H9 (cell line): Measurements from ENCODE around the gene OCIAD1. TPM values are rescaled to one million over a fixed set of nuclear protein-coding genes. Genes with fewer than 3 reads are reported as not detected.

Source experiments
- DNase-seq: peaks from one replicate; pipeline ENCODE4 v3.0.0-alpha.2; 2017
- H2AFZ ChIP-seq: one replicate; pipeline ENCODE4 v1.6.1; 2013; ENCODE audit warnings: mild to moderate bottlenecking, low read length, control low read depth, moderate library complexity
- H2AK5ac ChIP-seq: 2 replicates; pipeline ENCODE4 v1.6.1; 2013; ENCODE audit warnings: low read length, control low read depth, mixed read lengths; ENCODE audit not compliant: insufficient read length
- H2BK120ac ChIP-seq: one replicate; pipeline ENCODE4 v1.6.1; 2013; ENCODE audit warnings: low read depth, mild to moderate bottlenecking, low read length, control low read depth, inconsistent platforms; ENCODE audit not compliant: poor library complexity, severe bottlenecking
- H2BK12ac ChIP-seq: 2 replicates; pipeline ENCODE4 v1.6.1; 2013; ENCODE audit warnings: low read length, control low read depth, mixed read lengths, low read depth; ENCODE audit not compliant: insufficient read length
- H2BK15ac ChIP-seq: 2 replicates; pipeline ENCODE4 v1.6.1; 2013; ENCODE audit warnings: low read depth, low read length, control low read depth
- H2BK20ac ChIP-seq: one replicate; pipeline ENCODE4 v1.6.1; 2013; ENCODE audit warnings: low read depth, mild to moderate bottlenecking, low read length, control low read depth, inconsistent platforms; ENCODE audit not compliant: poor library complexity, severe bottlenecking
- H2BK5ac ChIP-seq: 2 replicates; pipeline ENCODE4 v1.6.1; 2013; ENCODE audit warnings: low read length, control low read depth, mixed read lengths; ENCODE audit not compliant: insufficient read length
- H3K14ac ChIP-seq: 2 replicates; pipeline ENCODE4 v1.6.1; 2013; ENCODE audit warnings: low read length, control low read depth; ENCODE audit not compliant: insufficient read depth
- H3K18ac ChIP-seq: 2 replicates; pipeline ENCODE4 v1.6.1; 2013; ENCODE audit warnings: low read depth, mild to moderate bottlenecking, mixed read lengths, low read length, control low read depth; ENCODE audit not compliant: insufficient read length
- H3K23ac ChIP-seq: 2 replicates; pipeline ENCODE4 v1.6.1; 2013; ENCODE audit warnings: low read length, control low read depth, mixed read lengths, low read depth; ENCODE audit not compliant: insufficient read length
- H3K23me2 ChIP-seq: 2 replicates; pipeline ENCODE4 v1.6.1; 2013; ENCODE audit warnings: low read depth, mild to moderate bottlenecking, mixed read lengths, low read length, control low read depth; ENCODE audit not compliant: insufficient read length, poor library complexity, severe bottlenecking
- H3K27ac ChIP-seq: 2 replicates; pipeline ENCODE4 v1.5.1; 2013; ENCODE audit warnings: low read length, control low read depth, mixed read lengths, low read depth; ENCODE audit not compliant: insufficient read length
- H3K27me3 ChIP-seq: 2 replicates; pipeline ENCODE4 v1.6.1; 2013; ENCODE audit warnings: low read length, control low read depth, inconsistent platforms; ENCODE audit not compliant: insufficient read depth
- H3K4ac ChIP-seq: 2 replicates; pipeline ENCODE4 v1.6.1; 2013; ENCODE audit warnings: low read depth, mild to moderate bottlenecking, control low read depth, inconsistent platforms, low read length, moderate library complexity
- H3K4me1 ChIP-seq: 2 replicates; pipeline ENCODE4 v1.6.1; 2013; ENCODE audit warnings: low read length, control low read depth, inconsistent platforms; ENCODE audit not compliant: insufficient read depth
- H3K4me2 ChIP-seq: 2 replicates; pipeline ENCODE4 v1.6.1; 2013; ENCODE audit warnings: low read length, control low read depth, mixed read lengths; ENCODE audit not compliant: insufficient read length, insufficient read depth
- H3K56ac ChIP-seq: 2 replicates; pipeline ENCODE4 v1.6.1; 2013; ENCODE audit warnings: low read depth, mild to moderate bottlenecking, mixed read lengths, low read length, control low read depth; ENCODE audit not compliant: insufficient read length
- H3K79me1 ChIP-seq: 2 replicates; pipeline ENCODE4 v1.6.1; 2013; ENCODE audit warnings: low read depth, mild to moderate bottlenecking, moderate library complexity, low read length, control low read depth, inconsistent platforms; ENCODE audit not compliant: insufficient read depth, poor library complexity, severe bottlenecking
- H3K79me2 ChIP-seq: 2 replicates; pipeline ENCODE4 v1.6.1; 2013; ENCODE audit warnings: low read length, control low read depth, inconsistent platforms; ENCODE audit not compliant: insufficient read depth
- H3K9ac ChIP-seq: 2 replicates; pipeline ENCODE4 v1.6.1; 2013; ENCODE audit warnings: low read length, control low read depth, mixed read lengths; ENCODE audit not compliant: insufficient read length; ENCODE audit errors: extremely low read depth
- H3K9me3 ChIP-seq: one replicate; pipeline ENCODE4 v1.6.1; 2013; ENCODE audit warnings: low read depth, low read length, inconsistent platforms; ENCODE audit not compliant: control insufficient read depth
- H3T11ph ChIP-seq: one replicate; pipeline ENCODE4 v1.6.1; 2013; ENCODE audit warnings: mild to moderate bottlenecking, low read length, control low read depth, inconsistent platforms
- H4K20me1 ChIP-seq: one replicate; pipeline ENCODE4 v1.6.1; 2013; ENCODE audit not compliant: control insufficient read depth, insufficient read length, insufficient read depth
- H4K5ac ChIP-seq: 2 replicates; pipeline ENCODE4 v1.6.1; 2013; ENCODE audit warnings: low read depth, mild to moderate bottlenecking, mixed read lengths, low read length, control low read depth; ENCODE audit not compliant: insufficient read length
- H4K8ac ChIP-seq: replicated peaks from 2 replicates; pipeline ENCODE4 v1.6.1; 2013; ENCODE audit warnings: low read length, control low read depth, mixed read lengths, low read depth; ENCODE audit not compliant: insufficient read length
- H4K91ac ChIP-seq: 2 replicates; pipeline ENCODE4 v1.6.1; 2013; ENCODE audit warnings: low read depth, mild to moderate bottlenecking, moderate library complexity, mixed read lengths, low read length, control low read depth; ENCODE audit not compliant: insufficient read length
- H3K27ac Mint-ChIP-seq, 3 experiments: 2 replicates in 2 of 3; 3 replicates in 1 of 3; pipeline ENCODE4 v1.8.0; 2020 to 2021; ENCODE audit warnings: mixed read lengths in 3 of 3, mild to moderate bottlenecking in 1 of 3, moderate library complexity in 1 of 3
- H3K27me3 Mint-ChIP-seq: 2 replicates; pipeline ENCODE4 v1.8.0; 2021; ENCODE audit warnings: low read depth, mild to moderate bottlenecking, moderate library complexity, mixed read lengths
- H3K36me3 Mint-ChIP-seq, 3 experiments: 2 replicates in 2 of 3; 3 replicates in 1 of 3; pipeline ENCODE4 v1.8.0; 2020 to 2021; ENCODE audit warnings: low read depth in 3 of 3, mixed read lengths in 3 of 3; ENCODE audit not compliant: insufficient read depth in 1 of 3
- H3K4me1 Mint-ChIP-seq, 2 experiments: 2 replicates each; pipeline ENCODE4 v1.8.0; 2020; ENCODE audit warnings: mixed read lengths in 2 of 2
- H3K4me3 Mint-ChIP-seq, 2 experiments: 2 replicates in 1 of 2; 3 replicates in 1 of 2; pipeline ENCODE4 v1.8.0; 2020 to 2021; ENCODE audit warnings: mild to moderate bottlenecking in 2 of 2, mixed read lengths in 2 of 2, moderate library complexity in 1 of 2
- H3K9me3 Mint-ChIP-seq, 2 experiments: 2 replicates in 1 of 2; 3 replicates in 1 of 2; pipeline ENCODE4 v1.8.0; 2020; ENCODE audit warnings: mild to moderate bottlenecking in 2 of 2, mixed read lengths in 2 of 2, moderate library complexity in 1 of 2
- total RNA-seq: library from RNA; stranded (reverse); gene quantifications from 2 replicates; pipeline ENCODE4 v1.2.1, GENCODE V29; 2021
- TF ChIP-seq, protein P1 (sequence below): fragments of 200-600 bp; sonication (generic); conservative IDR thresholded peaks from 3 replicates; pipeline ENCODE4 v1.8.0; 2021; ENCODE audit warnings: antibody characterized with exemption, mild to moderate bottlenecking

Gene OCIAD1
- total RNA-seq, 1 experiment from 2014 or later: 169 TPM

DNA sequence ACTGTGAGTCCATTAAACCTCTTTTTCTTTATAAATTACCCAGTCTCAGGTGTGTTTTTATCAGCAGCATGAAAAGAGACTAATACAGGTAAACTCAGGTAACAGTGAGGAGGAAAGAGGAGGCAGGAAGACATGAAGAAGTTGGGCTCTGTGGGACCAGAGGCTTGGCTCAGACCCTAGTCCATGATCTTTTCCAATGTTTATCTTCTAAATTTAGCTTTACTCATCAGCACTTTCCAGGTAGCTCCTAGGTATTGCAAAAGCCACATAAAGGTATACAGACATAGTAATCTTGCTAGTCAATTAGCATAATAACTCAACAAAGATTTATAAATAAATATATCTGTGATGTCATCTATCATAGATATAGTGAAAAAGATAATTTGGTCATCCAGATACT, 39.6 kb upstream of the OCIAD1 start:
- no peaks in the 10 kb centered on the region for H3K9me3 ChIP-seq
- TF ChIP-seq, protein P1, sequence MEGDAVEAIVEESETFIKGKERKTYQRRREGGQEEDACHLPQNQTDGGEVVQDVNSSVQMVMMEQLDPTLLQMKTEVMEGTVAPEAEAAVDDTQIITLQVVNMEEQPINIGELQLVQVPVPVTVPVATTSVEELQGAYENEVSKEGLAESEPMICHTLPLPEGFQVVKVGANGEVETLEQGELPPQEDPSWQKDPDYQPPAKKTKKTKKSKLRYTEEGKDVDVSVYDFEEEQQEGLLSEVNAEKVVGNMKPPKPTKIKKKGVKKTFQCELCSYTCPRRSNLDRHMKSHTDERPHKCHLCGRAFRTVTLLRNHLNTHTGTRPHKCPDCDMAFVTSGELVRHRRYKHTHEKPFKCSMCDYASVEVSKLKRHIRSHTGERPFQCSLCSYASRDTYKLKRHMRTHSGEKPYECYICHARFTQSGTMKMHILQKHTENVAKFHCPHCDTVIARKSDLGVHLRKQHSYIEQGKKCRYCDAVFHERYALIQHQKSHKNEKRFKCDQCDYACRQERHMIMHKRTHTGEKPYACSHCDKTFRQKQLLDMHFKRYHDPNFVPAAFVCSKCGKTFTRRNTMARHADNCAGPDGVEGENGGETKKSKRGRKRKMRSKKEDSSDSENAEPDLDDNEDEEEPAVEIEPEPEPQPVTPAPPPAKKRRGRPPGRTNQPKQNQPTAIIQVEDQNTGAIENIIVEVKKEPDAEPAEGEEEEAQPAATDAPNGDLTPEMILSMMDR: no peak

More for the DNA sequence above, 39.6 kb upstream of the OCIAD1 start:
- H2BK5ac ChIP-seq: no peak overlapping the region
- H3K27me3 ChIP-seq: no peaks in the 10 kb centered on the region
- H2BK20ac ChIP-seq: no peak overlapping the region
- peaks cover 5 to 13% of the 10 kb centered on the region in 2 experiments for H3K4me1 Mint-ChIP-seq
- no peak overlapping the region for H3K27ac Mint-ChIP-seq
- no peaks in the 10 kb centered on the region for H3K36me3 Mint-ChIP-seq
- no peak overlapping the region for H3K9ac ChIP-seq
- H2BK120ac ChIP-seq: no peak overlapping the region
- no peak overlapping the region; a peak in 1 of 5 replicates for H3K4me3 Mint-ChIP-seq
- no peak overlapping the region for H3K18ac ChIP-seq
- H3K4me2 ChIP-seq: no peak overlapping the region
- no peaks in the 10 kb centered on the region; the same call in 1 of the 2 replicates for H3K4me1 ChIP-seq
- no peak overlapping the region for H3K14ac ChIP-seq
- H3T11ph ChIP-seq: no peak overlapping the region
- no peak overlapping the region for H3K56ac ChIP-seq
- H3K4ac ChIP-seq: no peak overlapping the region
- no peaks in the 10 kb centered on the region for H4K20me1 ChIP-seq
- no peaks in the 10 kb centered on the region for H3K9me3 Mint-ChIP-seq
- no peak overlapping the region for H2AK5ac ChIP-seq
- H4K91ac ChIP-seq: no peak overlapping the region
- no peak overlapping the region for H4K8ac ChIP-seq
- no peak overlapping the region for H2BK15ac ChIP-seq
- no peaks in the 10 kb centered on the region for H3K23me2 ChIP-seq
- no peak overlapping the region for H2AFZ ChIP-seq
- no peak overlapping the region for H3K23ac ChIP-seq
- H3K27me3 Mint-ChIP-seq: no peaks in the 10 kb centered on the region
- H3K79me1 ChIP-seq: no peaks in the 10 kb centered on the region
- DNase-seq: no peak
- no peak overlapping the region for H3K27ac ChIP-seq
- no peak overlapping the region for H4K5ac ChIP-seq
- no peaks in the 10 kb centered on the region for H3K79me2 ChIP-seq
- H2BK12ac ChIP-seq: no peak overlapping the region
